ENCODE measurements around the gene CENPA. TPM values are rescaled to one million over a fixed set of nuclear protein-coding genes. Genes with fewer than 3 reads are reported as not detected.
A peak's percentile ranks its signal among the peaks of the same experiment; 100 is the strongest.

CENPA gene
- total and polyA plus RNA-seq, 2 of the 13 experiments (the other 11 are each of a cell fraction or from before 2014, with no cell fraction given): 28.5 to 38.5 TPM

- TF ChIP-seq CTCF (CRISPR knock-in tag; IDR thresholded peaks at IDR 0.05): no peak; the same call in 1 of the 2 replicates
- TF ChIP-seq ZNF724P (CRISPR knock-in tag; IDR thresholded peaks at IDR 0.05; ENCODE audit: borderline replicate concordance): peak; percentile 82; the same call in 1 of the 2 replicates
- peak; percentile 95; the same call in 1 of the 2 replicates for TF ChIP-seq SIN3A (IDR thresholded peaks at IDR 0.05; ENCODE audit: borderline replicate concordance, low read depth, low read length)
- TF ChIP-seq HNF1A (IDR thresholded peaks at IDR 0.05; ENCODE audit: low read depth): no peak
- TF ChIP-seq HNF1A (CRISPR knock-in tag; IDR thresholded peaks at IDR 0.05; ENCODE audit: borderline replicate concordance): no peak
- TF ChIP-seq THAP8 (CRISPR knock-in tag; IDR thresholded peaks at IDR 0.05; ENCODE audit: borderline replicate concordance): 0 out of 2 replicates have a peak, but pooled peaks have one; percentile 35
- peak; percentile 45; the same call in 1 of the 2 replicates for TF ChIP-seq ZNF143 (CRISPR knock-in tag; IDR thresholded peaks at IDR 0.05)
- TF ChIP-seq TAF15 (IDR thresholded peaks at IDR 0.05; ENCODE audit: low read depth, low read length, poor library complexity, severe bottlenecking): no peak
- TF ChIP-seq ZNF44 (CRISPR knock-in tag; IDR thresholded peaks at IDR 0.05): no peak; the same call in 1 of the 2 replicates
- no peak for TF ChIP-seq ZBTB1 (CRISPR knock-in tag; IDR thresholded peaks at IDR 0.05; ENCODE audit: borderline replicate concordance)
- TF ChIP-seq ZBTB25 (CRISPR knock-in tag; IDR thresholded peaks at IDR 0.05): 0 out of 2 replicates have a peak, but pooled peaks have one; percentile 16
- no peak for TF ChIP-seq NCOA5 (CRISPR knock-in tag; IDR thresholded peaks at IDR 0.05)
- no peak for TF ChIP-seq ETS1 (CRISPR knock-in tag; IDR thresholded peaks at IDR 0.05)
- no peak for TF ChIP-seq MLLT10 (CRISPR knock-in tag; IDR thresholded peaks at IDR 0.05)
- no peak for TF ChIP-seq LRRFIP1 (CRISPR knock-in tag; conservative IDR thresholded peaks at IDR 0.05)
- TF ChIP-seq JUNB (CRISPR knock-in tag; IDR thresholded peaks at IDR 0.05; ENCODE audit: borderline replicate concordance): 0 out of 2 replicates have a peak, but pooled peaks have one; percentile 33
Measured at GRCh38 chr2:26764078-26764887, 21.6 kb upstream of the CENPA start, which contains the start of gene SLC35F6 (continued).

Data from HepG2 (cell line).